HEK293T (cell line): Measurements from ENCODE around the gene DNAJC19.

Experiments used
- ARNT ChIP-seq: fragments of 450-650 bp; IDR thresholded peaks from 2 replicates; pipeline ENCODE4 v1.6.1; 2017; ENCODE audit warnings: mild to moderate bottlenecking
- BHLHE40 ChIP-seq: fragments of 450-650 bp; IDR thresholded peaks from 2 replicates; pipeline ENCODE4 v1.6.1; 2016; ENCODE audit warnings: mild to moderate bottlenecking, moderate library complexity, borderline replicate concordance
- CTBP1 ChIP-seq: fragments of 450-650 bp; IDR thresholded peaks from 2 replicates; pipeline ENCODE4 v1.6.1; 2016; ENCODE audit warnings: borderline replicate concordance
- FOXM1 ChIP-seq: fragments of 450-650 bp; IDR thresholded peaks from 2 replicates; pipeline ENCODE4 v1.6.1; 2017; ENCODE audit warnings: mild to moderate bottlenecking, borderline replicate concordance
- HDGF ChIP-seq: fragments of 450-650 bp; IDR thresholded peaks from 2 replicates; pipeline ENCODE4 v1.6.1; 2017; ENCODE audit warnings: antibody characterized with exemption, borderline replicate concordance
- NFRKB ChIP-seq: fragments of 450-650 bp; IDR thresholded peaks from 2 replicates; pipeline ENCODE4 v1.6.1; 2016; ENCODE audit warnings: mild to moderate bottlenecking, moderate library complexity
- SP1 ChIP-seq: fragments of 450-650 bp; IDR thresholded peaks from 2 replicates; pipeline ENCODE4 v1.6.1; 2017
- SUZ12 ChIP-seq: fragments of 450-650 bp; IDR thresholded peaks from 2 replicates; pipeline ENCODE4 v1.6.1; 2016; ENCODE audit warnings: mild to moderate bottlenecking
- ZNF384 ChIP-seq: fragments of 450-650 bp; IDR thresholded peaks from 2 replicates; pipeline ENCODE4 v1.6.1; 2016

DNA sequence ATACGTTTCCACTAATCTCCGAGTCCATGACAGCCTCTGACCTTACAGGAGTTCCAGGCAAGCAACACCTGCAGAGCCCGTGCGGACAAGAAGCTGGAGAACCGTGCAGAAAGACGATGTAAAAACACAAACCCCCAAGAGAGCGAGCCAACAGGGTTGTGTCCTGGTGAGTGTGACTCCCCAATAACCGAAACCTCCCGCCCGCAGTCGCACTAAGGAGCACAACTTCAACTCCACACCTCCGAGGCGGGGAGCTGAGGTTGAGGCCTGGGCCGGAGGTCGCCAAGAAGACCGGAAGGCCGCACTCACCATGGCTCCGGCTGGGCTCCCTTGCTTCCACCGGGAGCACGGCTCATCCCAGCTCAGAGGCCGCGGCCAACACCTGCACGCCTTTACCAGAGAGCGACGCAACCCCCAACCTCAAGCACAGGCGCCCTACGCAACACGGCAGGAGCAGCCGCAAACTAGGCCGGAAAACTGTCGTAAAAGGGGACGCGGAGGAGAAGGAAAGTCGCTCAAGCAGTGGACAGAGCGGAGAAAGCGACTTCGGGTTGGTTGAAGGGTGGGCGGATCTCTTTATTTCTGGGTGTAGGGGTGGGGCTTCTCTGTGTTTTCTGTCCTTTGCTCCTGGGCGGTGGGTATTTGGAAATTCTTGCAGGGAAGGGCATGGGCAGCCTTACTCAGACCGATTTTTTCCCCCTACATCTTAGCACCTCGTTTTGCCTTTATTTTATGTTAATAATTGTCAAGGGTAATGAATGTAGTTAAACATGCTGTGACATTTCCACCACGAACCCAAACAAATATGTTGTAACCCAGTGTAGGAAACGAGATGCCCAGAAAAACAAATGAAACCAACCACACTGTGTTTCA is at the start of gene DNAJC19:
- TF ChIP-seq ZNF384 (no peak), FOXM1 (no peak), SP1 (no peak), SUZ12 (no peak), HDGF (no peak), CTBP1 (no peak), NFRKB (no peak), BHLHE40 (no peak), ARNT (no peak)
